SU-DHL-6 (cell line): ENCODE data around the gene NDUFA7.
"Not testable (repeated sequence)": the region's sequence is repeated elsewhere in the genome, so short reads cannot be mapped to it uniquely, and the experiment has no call there.

Source experiments
- H2AFZ ChIP-seq: fragments of 200-600 bp; sonication (generic); 2 replicates; pipeline ENCODE4 v1.6.1; 2014; ENCODE audit warnings: low read depth, mild to moderate bottlenecking, moderate library complexity, mixed read lengths, antibody characterized with exemption, low read length; ENCODE audit not compliant: severe bottlenecking
- H3F3A ChIP-seq: fragments of 200-600 bp; shearing (Covaris generic); 2 replicates; pipeline ENCODE4 v1.6.0; 2016; ENCODE audit warnings: antibody characterized with exemption, mild to moderate bottlenecking; ENCODE audit not compliant: insufficient read depth
- H3K27ac ChIP-seq: fragments of 200-600 bp; sonication (generic); 2 replicates; pipeline ENCODE4 v1.5.1; 2016; ENCODE audit warnings: low read depth, mild to moderate bottlenecking, low read length, moderate library complexity, mixed read lengths
- H3K27me3 ChIP-seq: fragments of 200-600 bp; sonication (generic), shearing (Covaris generic); 2 replicates; pipeline ENCODE4 v1.6.0; 2014; ENCODE audit warnings: mild to moderate bottlenecking, low read length
- H3K36me3 ChIP-seq: fragments of 200-600 bp; sonication (generic); 2 replicates; pipeline ENCODE4 v1.6.1; 2014; ENCODE audit warnings: mild to moderate bottlenecking, low read length, mixed read lengths
- H3K4me2 ChIP-seq: fragments of 300-600, 200-600 bp; shearing (Covaris generic), sonication (generic); 2 replicates; pipeline ENCODE4 v1.6.0; 2014; ENCODE audit warnings: low read length, low read depth, mild to moderate bottlenecking; ENCODE audit not compliant: poor library complexity, severe bottlenecking
- H3K4me3 ChIP-seq: fragments of 200-600 bp; sonication (generic); 2 replicates; pipeline ENCODE4 v1.5.1; 2014; ENCODE audit warnings: antibody characterized with exemption, low read length, mild to moderate bottlenecking, mixed read lengths; ENCODE audit not compliant: insufficient read depth, poor library complexity, severe bottlenecking
- H3K79me2 ChIP-seq: fragments of 200-600 bp; sonication (generic); 2 replicates; pipeline ENCODE4 v1.6.1; 2014; ENCODE audit warnings: mild to moderate bottlenecking, low read length, moderate library complexity; ENCODE audit not compliant: insufficient read depth
- H3K9ac ChIP-seq: fragments of 200-600 bp; sonication (generic); 2 replicates; pipeline ENCODE4 v1.7.0; 2014; ENCODE audit warnings: mild to moderate bottlenecking, low read length
- H3K9me2 ChIP-seq: fragments of 200-600 bp; sonication (generic); replicated peaks from 2 replicates; pipeline ENCODE4 v1.6.1; 2014; ENCODE audit warnings: low read length; ENCODE audit not compliant: insufficient read depth
- H3K9me3 ChIP-seq: fragments of 200-600 bp; sonication (generic); 2 replicates; pipeline ENCODE4 v1.6.1; 2014; ENCODE audit warnings: low read length, mixed read lengths; ENCODE audit not compliant: insufficient read depth
- H4K20me1 ChIP-seq: fragments of 200-600 bp; sonication (generic); 2 replicates; pipeline ENCODE4 v1.6.1; 2014; ENCODE audit warnings: low read depth, mild to moderate bottlenecking, antibody characterized with exemption, low read length, moderate library complexity, mixed read lengths
- CTCF ChIP-seq: fragments of 200-600 bp; sonication (generic); IDR thresholded peaks from one replicate; pipeline ENCODE4 v1.5.1; 2017; ENCODE audit warnings: antibody characterized with exemption, mild to moderate bottlenecking, low read length, moderate library complexity; ENCODE audit not compliant: insufficient read depth, poor library complexity, severe bottlenecking
- EZH2phosphoT487 ChIP-seq: fragments of 200-600 bp; sonication (generic), shearing (Covaris generic); conservative IDR thresholded peaks from 2 replicates; pipeline ENCODE4 v1.6.1; 2018; ENCODE audit warnings: mild to moderate bottlenecking, antibody characterized with exemption, low read length, moderate library complexity, mixed read lengths

The NDUFA7 gene

GRCh38 chr19:8304841-8305621, 16.1 kb downstream of the NDUFA7 start:
- Histone ChIP-seq H3K36me3 (no peaks in the 10 kb centered on the region), H2AFZ (no peak overlapping the region), H3F3A (no peaks in the 10 kb centered on the region), H3K79me2 (peaks cover 26% of the 10 kb centered on the region), H3K4me2 (no peak overlapping the region), H3K27ac (no peak overlapping the region), H3K9me2 (no peaks in the 10 kb centered on the region), H3K27me3 (no peaks in the 10 kb centered on the region), H3K9me3 (no peaks in the 10 kb centered on the region), H3K9ac (no peak overlapping the region), H3K4me3 (no peak overlapping the region), H4K20me1 (no peaks in the 10 kb centered on the region)
- TF ChIP-seq EZH2phosphoT487 (no peak), CTCF (no peak)

- H3K27me3 ChIP-seq = no peaks in the 10 kb centered on the region
- H2AFZ ChIP-seq = no peak overlapping the region
- no peaks in the 10 kb centered on the region for H3K9me3 ChIP-seq
- H3K9ac ChIP-seq = no peak overlapping the region
- no peaks in the 10 kb centered on the region for H3K9me2 ChIP-seq
- H3K79me2 ChIP-seq = peaks cover 25% of the 10 kb centered on the region
- H3K4me2 ChIP-seq = no peak overlapping the region
- TF ChIP-seq CTCF (no peak), EZH2phosphoT487 (no peak)
- no peaks in the 10 kb centered on the region for H3F3A ChIP-seq
- no peaks in the 10 kb centered on the region for H3K36me3 ChIP-seq
- no peaks in the 10 kb centered on the region for H4K20me1 ChIP-seq
- H3K4me3 ChIP-seq = no peak overlapping the region
- H3K27ac ChIP-seq = no peak overlapping the region
Observed at GRCh38 chr19:8302734-8303133, 18.4 kb downstream of the NDUFA7 start.

GRCh38 chr19:8302357-8302691, 18.9 kb downstream of the NDUFA7 start:
- H3F3A ChIP-seq = no peaks in the 10 kb centered on the region
- H3K27ac ChIP-seq = no peak overlapping the region
- no peaks in the 10 kb centered on the region for H3K9me2 ChIP-seq
- H3K79me2 ChIP-seq = peaks cover 21% of the 10 kb centered on the region
- no peaks in the 10 kb centered on the region for H4K20me1 ChIP-seq
- no peak overlapping the region for H3K4me2 ChIP-seq
- no peak overlapping the region for H2AFZ ChIP-seq
- no peaks in the 10 kb centered on the region for H3K9me3 ChIP-seq
- no peak overlapping the region for H3K4me3 ChIP-seq
- H3K27me3 ChIP-seq = no peaks in the 10 kb centered on the region
- H3K9ac ChIP-seq = no peak overlapping the region
- TF ChIP-seq EZH2phosphoT487 (no peak), CTCF (no peak)
- no peaks in the 10 kb centered on the region for H3K36me3 ChIP-seq

GRCh38 chr19:8291337-8291736, 29.8 kb downstream of the NDUFA7 start:
- H2AFZ ChIP-seq, H3K27me3 ChIP-seq, H3K4me2 ChIP-seq, H3F3A ChIP-seq, H3K9me3 ChIP-seq, H3K36me3 ChIP-seq, H3K27ac ChIP-seq, H3K79me2 ChIP-seq, H3K9ac ChIP-seq, H3K9me2 ChIP-seq, H3K4me3 ChIP-seq, H4K20me1 ChIP-seq: not testable (repeated sequence)

- H3K79me2 ChIP-seq, H4K20me1 ChIP-seq, H2AFZ ChIP-seq, H3K9ac ChIP-seq, H3K9me2 ChIP-seq, H3K27ac ChIP-seq, H3K4me3 ChIP-seq, H3K4me2 ChIP-seq, H3K9me3 ChIP-seq, H3K27me3 ChIP-seq, H3F3A ChIP-seq, H3K36me3 ChIP-seq: not testable (repeated sequence)
Observed at GRCh38 chr19:8276508-8276907, 44.7 kb downstream of the NDUFA7 start.
